Lower leg skin (tissue), 4 donors: ENCODE results near the gene FARS2. TPM values are rescaled to one million over a fixed set of nuclear protein-coding genes. Genes with fewer than 3 reads are reported as not detected.

Experiments
- DNase-seq, 2 donors: peaks; one replicate each; pipeline ENCODE4 v3.0.0-alpha.2; 2019; ENCODE audit warnings: low spot score in 2 of 2
- H3K4me3 ChIP-seq: fragments of 200-600 bp; sonication (generic); 2 replicates; pipeline ENCODE4 v1.5.1; 2017; ENCODE audit warnings: mild to moderate bottlenecking, low read depth; ENCODE audit not compliant: poor library complexity, severe bottlenecking
- CTCF ChIP-seq, 3 donors: fragments of 450-650 bp; IDR thresholded peaks; one replicate each; pipeline ENCODE4 v1.5.1; 2016; ENCODE audit warnings: antibody characterized with exemption in 3 of 3, mild to moderate bottlenecking in 3 of 3, moderate library complexity in 2 of 3
- POLR2A ChIP-seq, 2 donors: fragments of 450-650 bp; IDR thresholded peaks; one replicate each; pipeline ENCODE4 v1.6.1; 2016 to 2017; ENCODE audit warnings: antibody characterized with exemption in 2 of 2, mild to moderate bottlenecking in 1 of 2, moderate library complexity in 1 of 2
- WGBS, 2 donors: methylation state at CpG; one replicate each; pipeline ENCODE4 v1.1.5; 2018; 5-methylcytosine and 5-hydroxymethylcytosine counted together
- intact Hi-C: fragments of 100-400 bp; cut with DNase I; formaldehyde crosslinking; loops from one replicate; pipeline ENCODE4 v1.15.0; 2023; ENCODE audit warnings: low total_unique reads
- total RNA-seq, 4 donors: library from RNA; depleted of rRNA; stranded (reverse); fragments of >200 nt; gene quantifications; one replicate each; pipeline ENCODE4 v1.1.0, GENCODE V29; 2016

The FARS2 gene
- total RNA-seq, 4 donors from 2014 or later: 7.0 to 14.7 (median 11.1) TPM

- 87 to 94% methylated on average over 2 of the region's 2 CpGs for WGBS, 2 donors
- intact Hi-C loops: no loop called here
- TF ChIP-seq POLR2A (IDR thresholded peaks at IDR 0.05) (no peak), CTCF (IDR thresholded peaks at IDR 0.05) (no peak)
- DNase-seq: no peak
- no peak overlapping the region for H3K4me3 ChIP-seq
Observed at GRCh38 chr6:5517796-5518195, 256.5 kb downstream of the FARS2 start.

- TF ChIP-seq CTCF (IDR thresholded peaks at IDR 0.05) (no peak), POLR2A (IDR thresholded peaks at IDR 0.05) (no peak)
- intact Hi-C loops: no loop called here
- DNase-seq: no peak
- H3K4me3 ChIP-seq: no peak overlapping the region
Observed at GRCh38 chr6:5518936-5519491, 257.7 kb downstream of the FARS2 start.

- intact Hi-C loops: no loop called here
- DNase-seq: no peak
- 93 to 95% methylated on average over 2 of the region's 2 CpGs for WGBS, 2 donors
- no peak for TF ChIP-seq POLR2A (IDR thresholded peaks at IDR 0.05)
- TF ChIP-seq CTCF (IDR thresholded peaks at IDR 0.05): no peak
- H3K4me3 ChIP-seq: no peak overlapping the region
Observed at GRCh38 chr6:5520796-5521195, 259.5 kb downstream of the FARS2 start.

- intact Hi-C loops: no loop called here
- WGBS, 2 donors: 70 to 75% methylated on average over 3 of the region's 3 CpGs
- no peak overlapping the region for H3K4me3 ChIP-seq
- no peak for TF ChIP-seq CTCF (IDR thresholded peaks at IDR 0.05)
- TF ChIP-seq POLR2A (IDR thresholded peaks at IDR 0.05): no peak
- DNase-seq: no peak
Observed at GRCh38 chr6:5521322-5521721, 260.0 kb downstream of the FARS2 start.

GRCh38 chr6:5522147-5522546 is 260.8 kb downstream of the FARS2 start:
- intact Hi-C loops: no loop called here
- TF ChIP-seq POLR2A (IDR thresholded peaks at IDR 0.05) (no peak), CTCF (IDR thresholded peaks at IDR 0.05) (no peak)
- DNase-seq: no peak
- no peak overlapping the region for H3K4me3 ChIP-seq

GRCh38 chr6:5524110-5524509 is 262.8 kb downstream of the FARS2 start:
- intact Hi-C loops: no loop called here
- WGBS, 2 donors: 87 to 90% methylated on average over 2 of the region's 2 CpGs
- no peak overlapping the region for H3K4me3 ChIP-seq
- no peak for DNase-seq
- TF ChIP-seq CTCF (IDR thresholded peaks at IDR 0.05) (no peak), POLR2A (IDR thresholded peaks at IDR 0.05) (no peak)
